Keratinocyte (primary cell): ENCODE results near the gene TMEM266. TPM values are rescaled to one million over a fixed set of nuclear protein-coding genes. Genes with fewer than 3 reads are reported as not detected.

Source experiments
- DNase-seq: peaks from one replicate; pipeline ENCODE4 v3.0.0-alpha.2; 2011; ENCODE audit warnings: low read depth, missing footprints, low spot score
- FAIRE-seq: peaks from 2 replicates; lab custom pipeline; 2011; peaks lifted over from hg19 to GRCh38; lab: Jason Lieb, UNC
- H2AFZ ChIP-seq: 2 replicates; pipeline ENCODE4 v1.6.0; 2012; ENCODE audit warnings: low read length, control low read depth, inconsistent platforms; ENCODE audit not compliant: control insufficient read depth
- H3K27ac ChIP-seq: 2 replicates; pipeline ENCODE4 v1.5.1; 2011; ENCODE audit warnings: low read length; ENCODE audit not compliant: control insufficient read depth, insufficient read depth
- H3K27me3 ChIP-seq: 3 replicates; pipeline ENCODE4 v1.6.0; 2011; ENCODE audit warnings: low read length; ENCODE audit not compliant: control insufficient read depth, insufficient read depth; ENCODE audit errors: extremely low read depth
- H3K36me3 ChIP-seq, 2 experiments: 2 replicates in 1 of 2; 3 replicates in 1 of 2; pipeline ENCODE4 v1.5.1; 2011; ENCODE audit warnings: low read length in 2 of 2, mild to moderate bottlenecking in 1 of 2; ENCODE audit not compliant: control insufficient read depth in 2 of 2, insufficient read depth in 2 of 2; ENCODE audit errors: extremely low read depth in 1 of 2
- H3K4me1 ChIP-seq: 3 replicates; pipeline ENCODE4 v1.5.1; 2011; ENCODE audit warnings: low read length; ENCODE audit not compliant: control insufficient read depth, insufficient read depth; ENCODE audit errors: extremely low read depth
- H3K4me2 ChIP-seq: 3 replicates; pipeline ENCODE4 v1.6.0; 2011; ENCODE audit warnings: low read depth, low read length; ENCODE audit not compliant: control insufficient read depth, insufficient read depth; ENCODE audit errors: extremely low read depth
- H3K4me3 ChIP-seq, 3 experiments: fragments of 200-600 bp in 1 of 3; sonication (generic) in 1 of 3; 2 replicates in 2 of 3; 3 replicates in 1 of 3; pipeline ENCODE4 v1.5.1; 2011 to 2016; ENCODE audit warnings: low read length in 3 of 3, mild to moderate bottlenecking in 3 of 3, control low read depth in 2 of 3, inconsistent platforms in 1 of 3, low read depth in 1 of 3, mixed read lengths in 1 of 3, mixed run types in 1 of 3, moderate library complexity in 1 of 3; ENCODE audit not compliant: control insufficient read depth in 2 of 3, insufficient read depth in 2 of 3; ENCODE audit errors: extremely low read depth in 1 of 3
- H3K79me2 ChIP-seq: 2 replicates; pipeline ENCODE4 v1.6.0; 2012; ENCODE audit warnings: low read length; ENCODE audit not compliant: control insufficient read depth, insufficient read depth
- H3K9ac ChIP-seq: 3 replicates; pipeline ENCODE4 v1.6.0; 2011; ENCODE audit warnings: low read length; ENCODE audit not compliant: control insufficient read depth, insufficient read depth; ENCODE audit errors: extremely low read depth
- H3K9me1 ChIP-seq: 3 replicates; pipeline ENCODE4 v1.6.0; 2011; ENCODE audit warnings: low read length; ENCODE audit not compliant: control insufficient read depth, insufficient read depth; ENCODE audit errors: extremely low read depth
- H3K9me3 ChIP-seq: 2 replicates; pipeline ENCODE4 v1.5.1; 2012; ENCODE audit warnings: low read depth, low read length; ENCODE audit not compliant: control insufficient read depth
- H4K20me1 ChIP-seq: 3 replicates; pipeline ENCODE4 v1.6.0; 2011; ENCODE audit warnings: low read length; ENCODE audit not compliant: control insufficient read depth, insufficient read depth; ENCODE audit errors: extremely low read depth
- EZH2 ChIP-seq: IDR thresholded peaks from one replicate; pipeline ENCODE4 v1.6.1; 2012; ENCODE audit warnings: inconsistent platforms, mild to moderate bottlenecking, low read length, moderate library complexity
- dilution Hi-C: fragments of 300-500 bp; cut with MboI; formaldehyde crosslinking; loops from one replicate; pipeline ENCODE4 v1.7.0; 2020; ENCODE audit warnings: low sequenced_read_pairs; ENCODE audit not compliant: extremely low pct_ligation_motif_present
- polyA plus RNA-seq, 5 experiments: library from polyadenylated mRNA; depleted of rRNA in 3 of 5; stranded (reverse) in 3 of 5; stranded (forward) in 1 of 5; unstranded in 1 of 5; fragments of >200 nt; gene quantifications; 1 replicate in 1 of 5; 2 replicates in 3 of 5; 3 replicates in 1 of 5; pipeline versions ENCODE4 v1.2.1 to v1.2.3, GENCODE V29; 2011 to 2012; ENCODE audit warnings: missing spikeins in 2 of 5, low read depth in 1 of 5, low replicate concordance in 1 of 5
- TF ChIP-seq, protein P1 (sequence below), 3 experiments: IDR thresholded peaks in 1 of 3; conservative IDR thresholded peaks in 1 of 3; optimal IDR thresholded peaks in 1 of 3; 2 replicates in 2 of 3; 3 replicates in 1 of 3; pipeline versions ENCODE3 to v1.5.1; 2011; ENCODE audit warnings: low read length in 3 of 3, mild to moderate bottlenecking in 3 of 3, moderate library complexity in 2 of 3, control low read depth in 1 of 3, inconsistent platforms in 1 of 3; ENCODE audit not compliant: insufficient read depth in 2 of 3; ENCODE audit errors: extremely low read depth in 1 of 3

Gene TMEM266
- polyA plus RNA-seq, 1 donor (not counting 4 experiments of a cell fraction or from before 2014, with no cell fraction given): 0.03 TPM

DNA sequence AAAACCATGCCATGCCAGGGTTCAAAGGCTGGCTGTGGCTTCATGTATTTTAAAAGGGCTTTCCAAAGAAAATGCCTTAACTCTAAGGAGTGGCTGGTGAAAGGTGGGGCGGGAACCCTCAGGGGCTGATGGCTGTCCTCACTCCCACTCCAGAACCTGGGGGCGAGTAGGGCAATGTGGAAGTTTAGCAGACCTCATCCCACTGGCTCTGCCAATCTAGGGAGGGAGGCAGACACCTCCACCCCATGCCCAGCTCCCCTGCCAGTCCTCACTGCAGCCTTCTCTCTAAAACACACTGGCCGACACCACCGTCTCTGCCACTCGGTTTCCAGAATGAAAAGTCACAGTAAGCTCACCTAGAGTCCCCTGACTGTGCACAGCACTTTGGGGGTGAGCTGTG is 99.5 kb downstream of the TMEM266 start:
- H3K79me2 ChIP-seq: no peaks in the 10 kb centered on the region
- no peak overlapping the region for H3K4me3 ChIP-seq
- H4K20me1 ChIP-seq: no peaks in the 10 kb centered on the region
- DNase-seq (no peak), FAIRE-seq (no peak)
- no peak overlapping the region for H3K4me2 ChIP-seq
- no peaks in the 10 kb centered on the region for H3K27me3 ChIP-seq
- dilution Hi-C loops: no loop called here
- no peak overlapping the region for H3K27ac ChIP-seq
- no peaks in the 10 kb centered on the region for H3K9me1 ChIP-seq
- TF ChIP-seq, protein P1, sequence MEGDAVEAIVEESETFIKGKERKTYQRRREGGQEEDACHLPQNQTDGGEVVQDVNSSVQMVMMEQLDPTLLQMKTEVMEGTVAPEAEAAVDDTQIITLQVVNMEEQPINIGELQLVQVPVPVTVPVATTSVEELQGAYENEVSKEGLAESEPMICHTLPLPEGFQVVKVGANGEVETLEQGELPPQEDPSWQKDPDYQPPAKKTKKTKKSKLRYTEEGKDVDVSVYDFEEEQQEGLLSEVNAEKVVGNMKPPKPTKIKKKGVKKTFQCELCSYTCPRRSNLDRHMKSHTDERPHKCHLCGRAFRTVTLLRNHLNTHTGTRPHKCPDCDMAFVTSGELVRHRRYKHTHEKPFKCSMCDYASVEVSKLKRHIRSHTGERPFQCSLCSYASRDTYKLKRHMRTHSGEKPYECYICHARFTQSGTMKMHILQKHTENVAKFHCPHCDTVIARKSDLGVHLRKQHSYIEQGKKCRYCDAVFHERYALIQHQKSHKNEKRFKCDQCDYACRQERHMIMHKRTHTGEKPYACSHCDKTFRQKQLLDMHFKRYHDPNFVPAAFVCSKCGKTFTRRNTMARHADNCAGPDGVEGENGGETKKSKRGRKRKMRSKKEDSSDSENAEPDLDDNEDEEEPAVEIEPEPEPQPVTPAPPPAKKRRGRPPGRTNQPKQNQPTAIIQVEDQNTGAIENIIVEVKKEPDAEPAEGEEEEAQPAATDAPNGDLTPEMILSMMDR (optimal IDR thresholded peaks at IDR 0.05 in 1 of 3, IDR thresholded peaks at IDR 0.05 in 1 of 3, conservative IDR thresholded peaks at IDR 0.05 in 1 of 3; ENCODE audit: extremely low read depth in 1 of 3, insufficient read depth in 2 of 3, low read length in 3 of 3): no peak
- no peak for TF ChIP-seq EZH2
- no peak overlapping the region for H3K9ac ChIP-seq
- no peaks in the 10 kb centered on the region for H3K36me3 ChIP-seq
- no peaks in the 10 kb centered on the region for H3K9me3 ChIP-seq
- H3K4me1 ChIP-seq: peaks cover 8% of the 10 kb centered on the region
- H2AFZ ChIP-seq: no peak overlapping the region

DNA sequence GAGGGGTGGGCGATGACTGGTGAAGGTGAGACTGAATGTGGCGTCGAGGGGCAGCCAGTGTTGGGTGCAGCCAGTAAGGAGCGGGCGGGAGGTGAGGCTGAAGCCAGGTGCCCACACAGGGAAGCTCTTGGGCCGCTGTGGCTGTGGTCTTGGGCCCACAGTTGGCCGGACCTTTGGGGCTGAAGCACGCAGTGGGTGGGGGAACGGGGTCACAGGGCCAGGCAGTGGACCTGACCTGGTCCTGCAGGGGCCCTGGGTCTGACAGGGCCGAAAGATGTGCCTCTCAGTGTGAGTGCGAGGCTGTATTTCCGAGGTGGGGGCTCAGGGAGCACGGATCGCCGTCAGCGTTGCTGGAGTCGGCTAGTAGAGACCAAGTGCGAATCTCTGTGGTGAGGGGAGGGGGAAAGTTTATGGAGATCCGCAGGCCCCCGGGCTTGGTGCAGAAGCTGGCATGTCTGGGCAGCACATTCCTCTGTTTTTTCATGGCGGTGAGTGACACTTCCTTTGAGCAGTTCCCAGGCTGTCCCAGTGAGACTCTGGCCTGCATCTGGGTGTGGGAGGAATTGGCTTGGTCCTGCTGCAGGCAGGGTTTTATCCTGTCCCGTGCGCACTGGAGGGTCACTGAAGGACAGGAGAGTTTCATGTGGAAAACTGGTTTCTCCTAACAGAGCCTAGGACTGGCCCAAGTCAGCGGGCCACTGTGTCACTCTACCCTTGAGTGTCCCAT is 100.8 kb downstream of the TMEM266 start:
- H3K9ac ChIP-seq: no peak overlapping the region
- H4K20me1 ChIP-seq: no peaks in the 10 kb centered on the region
- H3K9me1 ChIP-seq: no peaks in the 10 kb centered on the region
- no peaks in the 10 kb centered on the region for H3K36me3 ChIP-seq
- H3K27ac ChIP-seq: no peak overlapping the region
- peak; percentile 53 for FAIRE-seq
- H3K27me3 ChIP-seq: no peaks in the 10 kb centered on the region
- peaks cover 8% of the 10 kb centered on the region for H3K4me1 ChIP-seq
- no peaks in the 10 kb centered on the region for H3K79me2 ChIP-seq
- no peak overlapping the region for H3K4me2 ChIP-seq
- H3K9me3 ChIP-seq: no peaks in the 10 kb centered on the region
- no peak for DNase-seq
- H2AFZ ChIP-seq: peak overlapping the region; percentile 61
- H3K4me3 ChIP-seq: no peak overlapping the region
- TF ChIP-seq, protein P1 (optimal IDR thresholded peaks at IDR 0.05 in 1 of 3, IDR thresholded peaks at IDR 0.05 in 1 of 3, conservative IDR thresholded peaks at IDR 0.05 in 1 of 3; ENCODE audit: extremely low read depth in 1 of 3, insufficient read depth in 2 of 3, low read length in 3 of 3): no peak
- no peak for TF ChIP-seq EZH2
- dilution Hi-C loops: no loop called here
